Gastrocnemius medialis (tissue), 4 donors: ENCODE measurements around the gene RNF151.

ENCODE experiments used
- POLR2A ChIP-seq, 2 donors: fragments of 450-650 bp; IDR thresholded peaks; one replicate each; pipeline ENCODE4 v1.6.1; 2017; ENCODE audit warnings: antibody characterized with exemption in 2 of 2, mild to moderate bottlenecking in 2 of 2, moderate library complexity in 2 of 2
- TF ChIP-seq, protein P1 (sequence below), 5 experiments: fragments of 450-650 bp in 3 of 5; fragments of 200-600 bp in 2 of 5; sonication (generic) in 2 of 5; IDR thresholded peaks in 4 of 5; conservative IDR thresholded peaks in 1 of 5; 1 replicate in 4 of 5; 2 replicates in 1 of 5; pipeline ENCODE4 v1.5.1; 2016 to 2019; ENCODE audit warnings: antibody characterized with exemption in 5 of 5, mild to moderate bottlenecking in 3 of 5, moderate library complexity in 3 of 5

DNA sequence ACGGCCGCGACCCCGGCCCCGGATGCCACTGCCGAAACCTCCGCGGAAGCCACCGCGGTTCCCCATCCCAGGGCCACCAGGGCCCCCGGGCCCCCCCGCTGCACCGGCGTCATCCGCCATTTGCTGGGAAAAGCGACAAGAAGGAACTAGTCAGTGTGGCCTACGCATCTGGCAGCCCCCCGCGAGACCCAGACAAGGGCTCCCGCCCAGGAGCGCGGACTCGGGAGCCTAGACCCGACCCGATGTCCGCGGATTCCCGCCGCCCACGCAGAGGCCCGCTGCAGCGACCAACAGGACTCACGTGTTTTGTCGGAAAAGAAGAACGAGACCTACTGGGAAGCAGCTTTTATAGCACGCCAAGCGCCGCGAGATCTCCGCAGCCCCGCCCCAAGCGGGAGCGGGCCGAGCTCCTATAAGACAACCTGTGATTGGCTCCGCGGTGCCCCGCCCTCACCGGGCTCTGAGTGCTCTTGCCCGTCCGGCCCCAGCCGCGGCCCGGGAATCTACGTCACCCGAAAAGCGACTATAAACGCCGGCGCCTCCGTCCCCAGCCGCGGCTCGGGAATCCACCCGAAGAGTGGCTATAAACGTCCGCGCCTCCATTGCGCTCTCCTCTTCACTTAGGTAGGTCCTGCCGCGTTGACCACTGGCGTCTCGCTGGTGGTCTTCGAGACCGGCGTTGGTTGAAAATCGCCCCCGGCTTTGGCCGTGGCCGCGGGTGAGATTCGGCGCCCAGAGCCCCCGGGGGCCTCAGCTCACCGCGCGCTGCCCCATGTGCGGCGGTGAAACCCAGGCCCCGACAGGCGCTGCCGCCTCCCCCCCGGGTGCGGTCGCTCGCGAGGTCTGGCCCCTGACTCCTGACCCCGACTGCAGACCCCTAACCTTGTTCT is 1.9 kb upstream of the RNF151 start, which contains the start of gene RPS2:
- TF ChIP-seq, protein P1, sequence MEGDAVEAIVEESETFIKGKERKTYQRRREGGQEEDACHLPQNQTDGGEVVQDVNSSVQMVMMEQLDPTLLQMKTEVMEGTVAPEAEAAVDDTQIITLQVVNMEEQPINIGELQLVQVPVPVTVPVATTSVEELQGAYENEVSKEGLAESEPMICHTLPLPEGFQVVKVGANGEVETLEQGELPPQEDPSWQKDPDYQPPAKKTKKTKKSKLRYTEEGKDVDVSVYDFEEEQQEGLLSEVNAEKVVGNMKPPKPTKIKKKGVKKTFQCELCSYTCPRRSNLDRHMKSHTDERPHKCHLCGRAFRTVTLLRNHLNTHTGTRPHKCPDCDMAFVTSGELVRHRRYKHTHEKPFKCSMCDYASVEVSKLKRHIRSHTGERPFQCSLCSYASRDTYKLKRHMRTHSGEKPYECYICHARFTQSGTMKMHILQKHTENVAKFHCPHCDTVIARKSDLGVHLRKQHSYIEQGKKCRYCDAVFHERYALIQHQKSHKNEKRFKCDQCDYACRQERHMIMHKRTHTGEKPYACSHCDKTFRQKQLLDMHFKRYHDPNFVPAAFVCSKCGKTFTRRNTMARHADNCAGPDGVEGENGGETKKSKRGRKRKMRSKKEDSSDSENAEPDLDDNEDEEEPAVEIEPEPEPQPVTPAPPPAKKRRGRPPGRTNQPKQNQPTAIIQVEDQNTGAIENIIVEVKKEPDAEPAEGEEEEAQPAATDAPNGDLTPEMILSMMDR (IDR thresholded peaks at IDR 0.05 in 4 of 5, conservative IDR thresholded peaks at IDR 0.05 in 1 of 5): peak in 2 of 5 experiments; percentile 19 to 33
- peak; percentile 96 to 97 for TF ChIP-seq POLR2A (IDR thresholded peaks at IDR 0.05)
